NB4 (cell line): ENCODE measurements around the gene USF2.

ENCODE experiments used
- DNase-seq: peaks from one replicate; pipeline ENCODE4 v3.0.0; 2010; ENCODE audit warnings: low read depth
- H3K4me3 ChIP-seq: one replicate; pipeline ENCODE4 v1.5.1; 2011; ENCODE audit warnings: mild to moderate bottlenecking, low read depth, low read length, moderate library complexity
- MYC ChIP-seq: IDR thresholded peaks from 2 replicates; pipeline ENCODE4 v1.6.1; 2011; ENCODE audit warnings: low read depth, low read length
- POLR2A ChIP-seq: IDR thresholded peaks from 2 replicates; pipeline ENCODE4 v1.6.1; 2011; ENCODE audit warnings: mild to moderate bottlenecking; ENCODE audit not compliant: insufficient read length; ENCODE audit errors: extremely low read depth
- TF ChIP-seq, protein P1 (sequence below): IDR thresholded peaks from one replicate; pipeline ENCODE4 v1.5.1; 2012; ENCODE audit warnings: low read depth, low read length
- TF ChIP-seq, protein P2 (sequence below): IDR thresholded peaks from 2 replicates; pipeline ENCODE4 v1.6.1; 2011; ENCODE audit warnings: low read depth, low read length

USF2 gene

DNA sequence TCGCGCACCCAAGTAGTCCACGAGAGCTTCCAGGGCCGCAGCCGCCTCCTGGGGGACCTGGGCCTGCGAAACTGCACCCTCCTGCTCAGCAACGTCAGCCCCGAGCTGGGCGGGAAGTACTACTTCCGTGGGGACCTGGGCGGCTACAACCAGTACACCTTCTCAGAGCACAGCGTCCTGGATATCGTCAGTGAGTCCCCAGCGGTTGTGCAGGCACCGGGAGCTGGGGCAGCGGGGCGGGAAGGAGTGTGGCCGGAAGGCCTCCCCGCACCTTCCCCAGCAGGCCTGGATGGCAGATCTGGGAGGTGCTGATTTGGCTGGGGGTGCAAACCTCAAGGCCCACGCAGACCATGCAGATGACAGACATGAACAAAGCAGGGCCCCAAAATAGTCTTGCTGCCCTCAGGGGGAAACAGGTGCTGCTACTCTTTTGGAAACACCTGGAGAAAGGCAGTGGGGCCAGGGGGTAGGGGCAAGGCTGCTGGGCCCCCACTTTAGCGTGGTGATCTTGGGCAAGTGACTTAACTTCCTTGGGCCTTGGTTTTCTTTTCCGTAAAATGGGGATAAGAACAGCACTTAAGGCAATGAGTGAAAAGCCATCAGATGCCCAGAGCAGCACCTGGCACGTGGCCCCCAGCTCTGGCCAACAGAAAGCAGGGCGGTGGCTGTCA is 27.2 kb downstream of the USF2 start:
- TF ChIP-seq, protein P1, sequence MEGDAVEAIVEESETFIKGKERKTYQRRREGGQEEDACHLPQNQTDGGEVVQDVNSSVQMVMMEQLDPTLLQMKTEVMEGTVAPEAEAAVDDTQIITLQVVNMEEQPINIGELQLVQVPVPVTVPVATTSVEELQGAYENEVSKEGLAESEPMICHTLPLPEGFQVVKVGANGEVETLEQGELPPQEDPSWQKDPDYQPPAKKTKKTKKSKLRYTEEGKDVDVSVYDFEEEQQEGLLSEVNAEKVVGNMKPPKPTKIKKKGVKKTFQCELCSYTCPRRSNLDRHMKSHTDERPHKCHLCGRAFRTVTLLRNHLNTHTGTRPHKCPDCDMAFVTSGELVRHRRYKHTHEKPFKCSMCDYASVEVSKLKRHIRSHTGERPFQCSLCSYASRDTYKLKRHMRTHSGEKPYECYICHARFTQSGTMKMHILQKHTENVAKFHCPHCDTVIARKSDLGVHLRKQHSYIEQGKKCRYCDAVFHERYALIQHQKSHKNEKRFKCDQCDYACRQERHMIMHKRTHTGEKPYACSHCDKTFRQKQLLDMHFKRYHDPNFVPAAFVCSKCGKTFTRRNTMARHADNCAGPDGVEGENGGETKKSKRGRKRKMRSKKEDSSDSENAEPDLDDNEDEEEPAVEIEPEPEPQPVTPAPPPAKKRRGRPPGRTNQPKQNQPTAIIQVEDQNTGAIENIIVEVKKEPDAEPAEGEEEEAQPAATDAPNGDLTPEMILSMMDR = no peak
- TF ChIP-seq MYC = no peak
- TF ChIP-seq, protein P2, sequence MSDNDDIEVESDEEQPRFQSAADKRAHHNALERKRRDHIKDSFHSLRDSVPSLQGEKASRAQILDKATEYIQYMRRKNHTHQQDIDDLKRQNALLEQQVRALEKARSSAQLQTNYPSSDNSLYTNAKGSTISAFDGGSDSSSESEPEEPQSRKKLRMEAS = no peak
- no peak for TF ChIP-seq POLR2A
- no peak overlapping the region for H3K4me3 ChIP-seq
- DNase-seq = no peak

DNA sequence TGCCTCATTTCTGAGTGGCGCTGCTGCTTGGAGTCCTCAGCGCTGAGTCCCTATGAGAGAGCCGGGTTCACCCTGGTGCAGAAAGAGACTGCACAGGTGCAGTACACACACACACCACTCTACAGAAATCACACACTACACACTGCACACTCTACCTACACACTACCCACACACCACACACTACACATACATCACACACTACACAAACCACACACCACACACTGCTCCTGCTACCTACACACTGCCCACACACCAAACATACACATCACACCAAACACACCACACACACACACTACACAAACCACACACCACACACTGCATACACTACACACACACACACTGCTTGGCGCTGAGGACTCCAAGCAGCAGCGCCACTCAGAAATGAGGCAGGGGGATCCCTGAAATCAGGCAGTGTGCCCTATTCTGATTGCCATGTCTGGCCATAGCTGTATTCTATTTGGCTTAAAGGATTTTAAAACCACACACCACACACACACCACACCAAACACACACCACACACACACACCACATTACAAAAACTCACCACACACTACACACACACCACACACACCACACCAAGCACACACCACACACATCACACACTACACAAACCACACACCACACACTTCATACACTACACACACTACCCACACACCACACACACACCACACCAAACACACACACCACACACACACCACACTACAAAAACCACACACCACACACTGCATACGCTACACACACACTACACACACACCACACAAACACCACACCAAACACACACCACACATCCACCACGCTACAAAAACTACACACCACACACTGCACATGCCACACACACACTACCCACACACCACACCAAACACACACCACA is 28.1 kb downstream of the USF2 start:
- DNase-seq = no peak
- TF ChIP-seq, protein P1 = no peak
- TF ChIP-seq, protein P2 = no peak
- TF ChIP-seq POLR2A (no peak), MYC (no peak)
- H3K4me3 ChIP-seq = no peak overlapping the region

DNA sequence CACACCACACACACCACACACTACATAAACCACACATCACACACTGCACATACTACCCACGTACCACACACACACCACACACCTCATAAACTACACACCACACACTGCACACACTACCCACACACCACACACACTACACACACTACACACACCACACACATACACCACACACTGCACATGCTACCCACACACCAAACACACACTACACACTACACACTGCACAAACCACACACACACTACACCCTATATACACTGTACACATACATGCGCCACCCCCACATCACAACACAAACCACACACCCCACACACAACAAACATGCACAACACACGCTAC is 28.7 kb downstream of the USF2 start:
- DNase-seq = no peak
- TF ChIP-seq MYC (no peak), POLR2A (no peak)
- TF ChIP-seq, protein P2 = no peak
- TF ChIP-seq, protein P1 = no peak
- H3K4me3 ChIP-seq = no peak overlapping the region

DNA sequence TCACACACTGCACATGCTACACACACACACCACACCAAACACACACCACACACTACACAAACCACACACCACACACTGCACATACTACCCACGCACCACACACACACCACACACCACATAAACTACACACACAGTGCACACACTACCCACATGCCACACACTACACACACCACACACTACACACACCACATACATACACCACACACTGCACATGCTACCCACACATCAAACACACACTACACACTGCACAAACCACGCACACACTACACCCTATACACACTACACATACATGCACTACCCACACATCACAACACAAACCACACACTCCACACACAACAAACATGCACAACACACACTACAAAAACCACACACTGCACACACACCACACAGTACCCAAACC is 29.2 kb downstream of the USF2 start:
- no peak overlapping the region for H3K4me3 ChIP-seq
- TF ChIP-seq MYC (no peak), POLR2A (no peak)
- TF ChIP-seq, protein P1 = no peak
- TF ChIP-seq, protein P2 = no peak
- no peak for DNase-seq

DNA sequence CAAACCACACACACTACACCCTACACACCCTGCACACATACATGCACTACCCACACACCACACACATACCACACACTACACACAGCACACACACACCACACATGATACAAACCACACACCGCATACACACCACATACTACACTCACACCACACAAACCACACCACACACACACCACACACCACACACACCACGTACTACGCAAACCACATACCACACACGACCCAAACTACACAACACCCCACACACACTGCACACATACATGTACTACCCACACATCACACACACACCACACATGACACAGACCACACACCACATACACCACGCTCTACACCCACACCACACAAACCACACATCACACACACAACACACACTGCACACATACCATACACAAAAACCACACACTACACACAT is 29.8 kb downstream of the USF2 start:
- no peak for DNase-seq
- no peak overlapping the region for H3K4me3 ChIP-seq
- TF ChIP-seq, protein P2 = no peak
- TF ChIP-seq, protein P1 = no peak
